Type B pancreatic cell (in vitro differentiated cells): ENCODE data around the gene C9orf85. TPM values are rescaled to one million over a fixed set of nuclear protein-coding genes. Genes with fewer than 3 reads are reported as not detected.

ENCODE experiments used
- DNase-seq: peaks from one replicate; pipeline ENCODE4 v3.0.0; 2021; ENCODE audit warnings: mixed read lengths; ENCODE audit not compliant: unreplicated experiment; ENCODE audit errors: extremely low spot score
- H3K27ac Mint-ChIP-seq: 2 replicates; pipeline ENCODE4 v1.8.0; 2021; ENCODE audit warnings: mild to moderate bottlenecking, mixed read lengths
- H3K27me3 Mint-ChIP-seq: 2 replicates; pipeline ENCODE4 v1.8.0; 2021; ENCODE audit warnings: mixed read lengths
- H3K36me3 Mint-ChIP-seq: 2 replicates; pipeline ENCODE4 v1.8.0; 2021; ENCODE audit warnings: mixed read lengths
- H3K4me1 Mint-ChIP-seq: one replicate; pipeline ENCODE4 v1.8.0; 2021; ENCODE audit warnings: mixed read lengths; ENCODE audit not compliant: unreplicated experiment
- H3K4me3 Mint-ChIP-seq: 2 replicates; pipeline ENCODE4 v1.8.0; 2021; ENCODE audit warnings: mild to moderate bottlenecking, mixed read lengths
- H3K9me3 Mint-ChIP-seq: 2 replicates; pipeline ENCODE4 v1.8.0; 2021; ENCODE audit warnings: mixed read lengths
- total RNA-seq: library from RNA; stranded (reverse); gene quantifications from 2 replicates; pipeline ENCODE4 v1.2.1, GENCODE V29; 2021; ENCODE audit warnings: low replicate concordance
- TF ChIP-seq, protein P1 (sequence below): fragments of 200-600 bp; sonication (generic); conservative IDR thresholded peaks from 2 replicates; pipeline ENCODE4 v1.5.0; 2021; ENCODE audit warnings: antibody characterized with exemption, mild to moderate bottlenecking

C9orf85 gene
- total RNA-seq, 1 donor from 2014 or later, result 17.9 TPM

DNA sequence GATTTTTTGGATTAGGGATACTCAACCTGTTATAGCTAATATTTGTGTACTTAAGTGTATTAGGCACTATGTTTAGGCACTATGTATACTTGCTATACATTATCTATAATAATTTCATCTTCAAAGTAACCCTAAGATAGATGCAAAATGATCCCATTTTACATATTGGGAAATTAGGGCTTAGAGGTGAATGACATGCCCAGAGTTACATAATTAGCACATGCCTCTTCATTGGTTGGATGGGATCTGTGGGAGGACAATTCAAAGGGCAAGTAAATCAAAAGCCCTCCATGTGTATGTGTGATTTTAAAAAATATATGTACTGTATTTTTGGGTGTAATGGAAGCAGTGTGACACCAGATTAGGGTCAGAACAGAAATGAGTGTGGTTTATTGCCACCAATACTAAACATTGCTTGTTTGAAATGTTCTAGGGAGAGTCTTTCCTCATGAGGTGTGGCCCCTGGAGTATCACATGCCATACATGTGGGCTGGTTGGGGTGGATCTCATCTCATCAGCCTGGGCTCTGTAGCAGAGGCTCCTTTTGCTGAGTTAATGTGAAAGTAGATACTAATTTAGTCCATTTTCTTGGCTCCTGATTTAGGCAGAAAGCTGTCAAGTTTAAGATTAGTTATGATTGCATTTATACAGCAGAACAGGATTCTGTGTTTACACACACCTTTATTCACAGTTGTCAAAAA lies 5.5 kb downstream of the C9orf85 start:
- Mint-ChIP-seq H3K4me1 (peaks cover 42% of the 10 kb centered on the region), H3K27ac (peak overlapping the region; percentile 76), H3K27me3 (no peaks in the 10 kb centered on the region)

DNA sequence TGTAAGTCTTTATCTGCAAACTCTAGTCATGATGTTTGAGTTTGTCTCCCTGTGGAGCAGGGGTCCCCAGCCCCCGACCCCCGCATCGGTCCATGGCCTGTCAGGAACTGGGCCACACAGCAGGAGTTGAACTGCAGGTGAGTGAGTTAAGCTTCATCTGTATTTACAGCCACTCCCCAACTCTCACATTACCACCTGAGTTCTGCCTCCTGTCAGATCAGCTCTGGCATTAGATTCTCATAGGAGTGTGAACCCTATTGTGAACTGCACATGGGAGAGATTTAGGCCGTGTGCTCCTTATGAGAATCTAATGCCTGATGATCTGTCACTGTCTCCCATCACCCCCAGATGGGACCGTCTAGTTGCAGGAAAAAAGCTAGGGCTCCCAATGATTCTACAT lies 7.0 kb downstream of the C9orf85 start:
- H3K9me3 Mint-ChIP-seq, result peaks cover 4% of the 10 kb centered on the region
- H3K4me3 Mint-ChIP-seq, result no peak overlapping the region
- H3K27ac Mint-ChIP-seq, result peak overlapping the region; percentile 51
- H3K4me1 Mint-ChIP-seq, result peaks cover 35% of the 10 kb centered on the region
- peaks cover 28% of the 10 kb centered on the region for H3K36me3 Mint-ChIP-seq
- TF ChIP-seq, protein P1, sequence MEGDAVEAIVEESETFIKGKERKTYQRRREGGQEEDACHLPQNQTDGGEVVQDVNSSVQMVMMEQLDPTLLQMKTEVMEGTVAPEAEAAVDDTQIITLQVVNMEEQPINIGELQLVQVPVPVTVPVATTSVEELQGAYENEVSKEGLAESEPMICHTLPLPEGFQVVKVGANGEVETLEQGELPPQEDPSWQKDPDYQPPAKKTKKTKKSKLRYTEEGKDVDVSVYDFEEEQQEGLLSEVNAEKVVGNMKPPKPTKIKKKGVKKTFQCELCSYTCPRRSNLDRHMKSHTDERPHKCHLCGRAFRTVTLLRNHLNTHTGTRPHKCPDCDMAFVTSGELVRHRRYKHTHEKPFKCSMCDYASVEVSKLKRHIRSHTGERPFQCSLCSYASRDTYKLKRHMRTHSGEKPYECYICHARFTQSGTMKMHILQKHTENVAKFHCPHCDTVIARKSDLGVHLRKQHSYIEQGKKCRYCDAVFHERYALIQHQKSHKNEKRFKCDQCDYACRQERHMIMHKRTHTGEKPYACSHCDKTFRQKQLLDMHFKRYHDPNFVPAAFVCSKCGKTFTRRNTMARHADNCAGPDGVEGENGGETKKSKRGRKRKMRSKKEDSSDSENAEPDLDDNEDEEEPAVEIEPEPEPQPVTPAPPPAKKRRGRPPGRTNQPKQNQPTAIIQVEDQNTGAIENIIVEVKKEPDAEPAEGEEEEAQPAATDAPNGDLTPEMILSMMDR, result no peak
- H3K27me3 Mint-ChIP-seq, result no peaks in the 10 kb centered on the region
- no peak for DNase-seq

More for the DNA sequence above, 5.5 kb downstream of the C9orf85 start:
- peaks cover 20% of the 10 kb centered on the region for H3K36me3 Mint-ChIP-seq
- TF ChIP-seq, protein P1, result no peak
- peaks cover 4% of the 10 kb centered on the region for H3K9me3 Mint-ChIP-seq
- no peak for DNase-seq
- no peak overlapping the region for H3K4me3 Mint-ChIP-seq

DNA sequence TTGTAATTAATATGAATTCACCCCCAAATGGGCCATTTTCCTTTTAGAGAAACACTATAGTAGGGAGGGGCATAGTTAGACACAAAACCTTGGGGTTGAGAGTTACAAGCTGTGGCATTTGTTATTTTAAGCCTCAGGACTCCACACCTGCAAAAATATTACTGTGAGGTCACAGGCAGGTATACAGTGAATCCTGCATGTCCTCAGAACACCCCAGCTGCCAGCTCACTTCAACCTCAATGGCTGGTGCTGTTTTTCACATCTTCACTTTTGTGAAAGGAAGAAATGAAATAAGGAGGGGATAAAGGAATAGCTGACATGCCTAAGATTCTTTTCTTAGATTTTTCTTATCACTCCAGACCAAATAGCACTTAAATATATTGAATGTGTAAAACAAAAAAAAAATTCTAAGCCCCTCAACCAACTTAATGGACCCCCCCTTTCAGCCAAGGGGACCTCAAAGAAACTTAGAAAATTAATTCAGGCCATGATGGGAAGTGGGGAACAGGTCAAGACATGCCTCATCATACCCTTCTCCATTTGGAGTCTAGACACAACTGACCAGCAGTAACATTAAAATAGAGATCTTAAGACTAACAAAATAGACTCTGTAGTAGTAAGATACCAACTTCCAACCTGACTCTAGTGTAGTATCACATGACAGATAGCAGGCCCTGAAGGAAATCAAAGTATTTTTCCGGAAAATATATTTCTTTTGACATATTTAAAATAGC lies 9.2 kb downstream of the C9orf85 start:
- peaks cover 4% of the 10 kb centered on the region for H3K9me3 Mint-ChIP-seq
- H3K36me3 Mint-ChIP-seq, result peaks cover 30% of the 10 kb centered on the region
- H3K4me3 Mint-ChIP-seq, result peak overlapping the region; percentile 45
- H3K27ac Mint-ChIP-seq, result peak overlapping the region; percentile 94
- no peak for DNase-seq
- peaks cover 28% of the 10 kb centered on the region for H3K4me1 Mint-ChIP-seq
- H3K27me3 Mint-ChIP-seq, result no peaks in the 10 kb centered on the region
- TF ChIP-seq, protein P1, result no peak

DNA sequence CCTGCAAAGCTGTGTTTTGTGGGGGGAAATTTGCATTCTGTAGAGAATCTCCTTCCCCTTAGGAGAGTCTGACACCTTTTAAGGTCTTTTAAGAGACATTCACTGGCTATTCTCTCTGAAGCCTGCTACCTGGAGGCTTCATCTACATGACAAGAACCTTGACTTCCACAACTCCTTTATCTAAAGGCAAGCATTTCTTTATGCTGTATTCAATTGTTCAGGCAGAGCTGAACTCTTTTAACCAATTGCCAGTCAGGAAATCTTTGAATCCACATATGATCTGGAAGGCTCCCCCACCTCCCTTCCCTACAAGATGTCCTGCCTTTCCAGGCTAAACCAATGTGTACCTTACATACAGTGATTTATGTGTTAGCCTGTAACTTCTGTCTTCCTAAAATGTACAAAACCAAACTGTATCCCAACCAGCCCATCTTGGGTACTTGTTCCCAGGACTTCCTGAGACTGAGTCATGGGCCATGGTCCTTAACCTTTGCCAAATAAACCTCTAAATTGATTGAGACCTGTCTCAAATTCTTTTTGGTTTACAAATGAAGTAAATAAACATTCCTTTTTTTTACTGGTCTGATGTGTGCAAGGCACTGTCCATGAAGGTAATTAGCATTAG lies 9.9 kb downstream of the C9orf85 start:
- no peaks in the 10 kb centered on the region for H3K27me3 Mint-ChIP-seq
- peaks cover 4% of the 10 kb centered on the region for H3K9me3 Mint-ChIP-seq
- TF ChIP-seq, protein P1, result no peak
- DNase-seq, result no peak
- H3K27ac Mint-ChIP-seq, result peak overlapping the region; percentile 94
- no peak overlapping the region for H3K4me3 Mint-ChIP-seq
- H3K36me3 Mint-ChIP-seq, result peaks cover 30% of the 10 kb centered on the region
- H3K4me1 Mint-ChIP-seq, result peaks cover 28% of the 10 kb centered on the region

DNA sequence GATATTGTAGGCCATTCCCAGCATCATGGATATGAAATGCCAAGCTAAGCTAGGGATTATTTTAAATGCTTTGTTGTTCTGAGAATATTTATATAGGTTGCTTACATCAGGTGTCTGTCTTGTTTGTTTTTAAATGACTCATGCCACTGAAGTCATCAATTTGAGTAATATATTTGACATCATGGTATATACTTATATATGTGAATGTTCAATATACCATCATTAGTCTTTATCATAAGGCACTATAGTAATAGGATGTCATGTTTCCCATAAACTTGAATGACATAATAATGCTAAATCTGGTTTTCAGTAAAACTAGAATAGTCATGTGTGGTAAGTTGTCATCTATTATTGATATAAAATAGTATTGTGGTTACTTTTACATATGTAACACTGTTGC lies 13.1 kb downstream of the C9orf85 start:
- TF ChIP-seq, protein P1, result no peak
- Mint-ChIP-seq H3K4me1 (peaks cover 26% of the 10 kb centered on the region), H3K27ac (no peak overlapping the region), H3K4me3 (no peak overlapping the region), H3K9me3 (no peaks in the 10 kb centered on the region), H3K27me3 (no peaks in the 10 kb centered on the region), H3K36me3 (peaks cover 16% of the 10 kb centered on the region)
- no peak for DNase-seq
